Heart right ventricle (tissue), 16 donors: ENCODE data around the gene C2CD3. TPM values are rescaled to one million over a fixed set of nuclear protein-coding genes. Genes with fewer than 3 reads are reported as not detected.

ENCODE experiments used
- ATAC-seq, 8 donors: fragments of 200-7000 bp; cut with Tn5 transposase; one replicate each; pipeline ENCODE4 v1.9.1; 2020; ENCODE audit warnings: mild to moderate bottlenecking in 8 of 8, moderate library complexity in 8 of 8, moderate number of reproducible peaks in 1 of 8
- DNase-seq, 2 donors: peaks; one replicate each; pipeline ENCODE4 v3.0.0-alpha.2; 2020
- H3K27ac ChIP-seq, 10 donors: fragments of 200-600 bp; sonication (generic) in 2 of 10; one replicate each; pipeline versions ENCODE4 v1.5.0 to v1.8.0; 2020 to 2022; ENCODE audit warnings: mild to moderate bottlenecking in 3 of 10
- H3K27me3 ChIP-seq, 7 donors: fragments of 200-600 bp; one replicate each; pipeline ENCODE4 v1.8.0; 2021 to 2022; ENCODE audit warnings: mild to moderate bottlenecking in 2 of 7
- H3K36me3 ChIP-seq, 9 donors: fragments of 200-600 bp; sonication (generic) in 1 of 9; one replicate each; pipeline versions ENCODE4 v1.5.0 to v1.8.0; 2020 to 2022; ENCODE audit warnings: mild to moderate bottlenecking in 2 of 9
- H3K4me1 ChIP-seq, 9 donors: fragments of 200-600 bp; sonication (generic) in 1 of 9; one replicate each; pipeline versions ENCODE4 v1.5.0 to v1.8.0; 2020 to 2022; ENCODE audit warnings: mild to moderate bottlenecking in 4 of 9
- H3K4me3 ChIP-seq, 10 donors: fragments of 200-600 bp; sonication (generic) in 2 of 10; one replicate each; pipeline versions ENCODE4 v1.5.0 to v1.8.0; 2020 to 2022; ENCODE audit warnings: mild to moderate bottlenecking in 7 of 10, moderate library complexity in 2 of 10
- H3K9me3 ChIP-seq, 11 donors: fragments of 200-600 bp in 10 of 11; sonication (generic) in 2 of 11; one replicate each; pipeline versions ENCODE4 v1.5.0 to v1.8.0; 2013 to 2022; ENCODE audit warnings: mild to moderate bottlenecking in 2 of 11, control low read depth in 1 of 11, moderate library complexity in 1 of 11
- WGBS, 2 donors: extraction: QIAGEN DNeasy Blood & Tissue Kit; methylation state at CpG; one replicate each; pipeline ENCODE4 v1.1.7; 2013; ENCODE audit warnings: inconsistent platforms in 1 of 2; 5-methylcytosine and 5-hydroxymethylcytosine counted together
- intact Hi-C, 10 donors: fragments of 100-400 bp; cut with DNase I; formaldehyde crosslinking; loops; one replicate each; pipeline versions ENCODE4 v1.11.1 to v1.14.2; 2022
- polyA plus RNA-seq, 2 donors: library from polyadenylated mRNA; stranded (reverse); fragments of 200-250 nt; gene quantifications; one replicate each; pipeline ENCODE4 v1.2.3, GENCODE V29; 2013
- total RNA-seq, 10 donors: library from RNA; stranded (reverse); fragmentation: NEBNext Ultra II Directional in 3 of 10; extraction: Animal tissue kit (Norgen Biotek cat#: 25700) in 3 of 10; gene quantifications; one replicate each; pipeline versions ENCODE4 v1.2.1 to v1.2.4, GENCODE V29; 2021 to 2023
- TF ChIP-seq, protein P1 (sequence below), 9 donors: fragments of 200-600 bp; sonication (generic) in 2 of 9; IDR thresholded peaks; one replicate each; pipeline versions ENCODE4 v1.5.0 to v1.8.0; 2021 to 2022; ENCODE audit warnings: antibody characterized with exemption in 9 of 9, mild to moderate bottlenecking in 5 of 9, moderate library complexity in 1 of 9
- donor health status: Arrhythmogenic right ventricular cardiomyopathy.
- donor health status: ischemic (EF 13 %, LVEDD 7.1; RV severe dilation, severe dysfunction).
- donor health status: healthy with polysubstance abuse.
- donor health status: DM: no; HTN: yes; CAD: no.
- donor health status: DM: no; HTN: no; CAD: no.
- donor health status: ischemic (EF 25% LVEDD 6.9; RV normal size, moderate dysfunction).
- donor health status: ischemic (EF 25% LVEDD 5.7; RV mildly dilated, moderate dysfunction).
- donor health status: healthy.
- donor health status: DM: yes; HTN: yes; CAD: no.
- donor health status: Ischemic cardiomyopathy.
- donor health status: ischemic (EF 35%, LVEDD 5.7; RV mildly dilated, moderate dysfunction).
- donor health status: nonischemic (EF 11% LVEDD 7.7; RV severe dilation, severe dysfunction).
- donor health status: DM: yes; HTN: yes; CAD: no.
- donor health status: PGD.
- donor health status: ischemic (EF 29% LVEDD 5.4; RV normal size, mild dysfunction).
- donor health status: nonischemic (EF 23%, LVEDD 6.1; RV moderate dilation, normal function).

Gene C2CD3
- total and polyA plus RNA-seq, 12 donors = 7.8 to 14.8 (median 11.9) TPM

DNA sequence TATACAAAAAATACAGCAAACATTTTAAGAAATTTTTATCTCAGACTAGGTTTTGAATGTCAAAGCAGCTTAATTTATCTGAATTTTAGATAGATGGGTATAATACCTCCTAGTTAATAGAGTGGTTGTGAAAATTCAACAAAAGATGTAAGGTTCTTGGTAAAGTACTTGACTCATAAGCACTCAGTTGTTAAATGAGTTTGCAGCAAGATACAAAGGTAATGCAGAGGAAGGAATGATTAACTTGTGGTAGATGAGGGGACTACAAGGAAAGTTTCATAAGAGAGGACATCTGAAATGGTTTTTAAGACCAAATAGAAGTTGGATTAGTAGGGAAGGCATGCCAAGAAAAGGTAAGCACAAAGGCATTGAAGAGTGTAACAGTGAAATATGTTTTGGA, 37.7 kb upstream of the C2CD3 start:
- no peaks in the 10 kb centered on the region for H3K4me1 ChIP-seq
- no peak for ATAC-seq
- TF ChIP-seq, protein P1, sequence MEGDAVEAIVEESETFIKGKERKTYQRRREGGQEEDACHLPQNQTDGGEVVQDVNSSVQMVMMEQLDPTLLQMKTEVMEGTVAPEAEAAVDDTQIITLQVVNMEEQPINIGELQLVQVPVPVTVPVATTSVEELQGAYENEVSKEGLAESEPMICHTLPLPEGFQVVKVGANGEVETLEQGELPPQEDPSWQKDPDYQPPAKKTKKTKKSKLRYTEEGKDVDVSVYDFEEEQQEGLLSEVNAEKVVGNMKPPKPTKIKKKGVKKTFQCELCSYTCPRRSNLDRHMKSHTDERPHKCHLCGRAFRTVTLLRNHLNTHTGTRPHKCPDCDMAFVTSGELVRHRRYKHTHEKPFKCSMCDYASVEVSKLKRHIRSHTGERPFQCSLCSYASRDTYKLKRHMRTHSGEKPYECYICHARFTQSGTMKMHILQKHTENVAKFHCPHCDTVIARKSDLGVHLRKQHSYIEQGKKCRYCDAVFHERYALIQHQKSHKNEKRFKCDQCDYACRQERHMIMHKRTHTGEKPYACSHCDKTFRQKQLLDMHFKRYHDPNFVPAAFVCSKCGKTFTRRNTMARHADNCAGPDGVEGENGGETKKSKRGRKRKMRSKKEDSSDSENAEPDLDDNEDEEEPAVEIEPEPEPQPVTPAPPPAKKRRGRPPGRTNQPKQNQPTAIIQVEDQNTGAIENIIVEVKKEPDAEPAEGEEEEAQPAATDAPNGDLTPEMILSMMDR (IDR thresholded peaks at IDR 0.05) = no peak
- no peaks in the 10 kb centered on the region for H3K27me3 ChIP-seq
- DNase-seq = no peak
- intact Hi-C loops = no loop called here
- peaks cover 0 to under 1% (median 0%) of the 10 kb centered on the region in 11 donors for H3K9me3 ChIP-seq
- H3K36me3 ChIP-seq = peaks cover 0 to 98% (median 16%) of the 10 kb centered on the region in 9 donors
- no peak overlapping the region for H3K4me3 ChIP-seq
- no peak overlapping the region for H3K27ac ChIP-seq

DNA sequence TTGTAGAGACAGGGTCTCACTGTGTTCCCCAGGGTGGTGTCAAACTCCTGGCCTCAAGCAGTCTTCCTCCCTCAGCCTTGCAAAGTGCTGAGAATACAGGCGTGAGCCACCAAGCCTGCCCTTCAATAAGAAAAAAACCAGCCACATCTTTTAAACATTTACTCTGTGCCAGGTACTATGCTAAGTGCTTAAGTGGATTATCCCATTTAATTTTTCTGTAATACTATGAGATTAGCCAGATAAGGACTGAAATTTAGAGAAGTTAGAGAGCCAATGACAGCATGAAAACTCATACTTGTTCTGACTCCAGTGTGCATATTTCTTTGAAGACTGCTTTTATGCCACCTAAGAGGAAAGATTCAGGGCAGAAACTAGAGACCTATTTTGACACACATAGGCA, 35.9 kb upstream of the C2CD3 start:
- ATAC-seq = no peak
- WGBS, 2 donors = 98 to 100% methylated on average over 1 of the region's 1 CpG
- Histone ChIP-seq H3K27me3 (no peaks in the 10 kb centered on the region), H3K4me1 (no peaks in the 10 kb centered on the region), H3K9me3 (no peaks in the 10 kb centered on the region), H3K36me3 (peaks cover 0 to 80% (median 16%) of the 10 kb centered on the region in 9 donors), H3K27ac (no peak overlapping the region), H3K4me3 (no peak overlapping the region)
- intact Hi-C loops = no loop called here
- no peak for DNase-seq
- TF ChIP-seq, protein P1 (IDR thresholded peaks at IDR 0.05) = no peak

DNA sequence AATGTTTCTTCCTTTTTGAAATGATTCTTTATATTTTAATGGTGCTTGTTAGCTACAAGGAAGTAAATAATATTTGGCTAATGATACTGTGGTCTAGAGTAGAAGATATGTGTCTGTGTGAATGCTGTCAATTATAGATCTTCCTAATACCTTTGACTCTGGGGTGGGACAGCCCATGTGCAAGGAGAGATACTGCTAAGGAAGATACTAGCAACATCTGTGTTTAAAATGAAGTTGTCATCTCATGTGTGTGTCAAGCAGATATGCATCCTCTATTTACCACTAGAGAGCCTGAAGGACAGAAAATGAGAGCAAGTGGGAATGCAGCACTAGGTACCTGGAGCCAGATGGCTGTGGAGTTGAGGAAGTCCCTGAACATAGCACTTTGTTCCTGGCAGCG, 34.4 kb upstream of the C2CD3 start:
- peaks cover 0 to 65% (median 14%) of the 10 kb centered on the region in 9 donors for H3K36me3 ChIP-seq
- H3K27me3 ChIP-seq = no peaks in the 10 kb centered on the region
- 48 to 97% methylated on average over 1 of the region's 1 CpG for WGBS, 2 donors
- no peak overlapping the region for H3K4me3 ChIP-seq
- intact Hi-C loops = no loop called here
- no peak overlapping the region for H3K27ac ChIP-seq
- ATAC-seq (no peak), DNase-seq (no peak)
- TF ChIP-seq, protein P1 (IDR thresholded peaks at IDR 0.05) = no peak
- H3K4me1 ChIP-seq = no peaks in the 10 kb centered on the region
- H3K9me3 ChIP-seq = no peaks in the 10 kb centered on the region

DNA sequence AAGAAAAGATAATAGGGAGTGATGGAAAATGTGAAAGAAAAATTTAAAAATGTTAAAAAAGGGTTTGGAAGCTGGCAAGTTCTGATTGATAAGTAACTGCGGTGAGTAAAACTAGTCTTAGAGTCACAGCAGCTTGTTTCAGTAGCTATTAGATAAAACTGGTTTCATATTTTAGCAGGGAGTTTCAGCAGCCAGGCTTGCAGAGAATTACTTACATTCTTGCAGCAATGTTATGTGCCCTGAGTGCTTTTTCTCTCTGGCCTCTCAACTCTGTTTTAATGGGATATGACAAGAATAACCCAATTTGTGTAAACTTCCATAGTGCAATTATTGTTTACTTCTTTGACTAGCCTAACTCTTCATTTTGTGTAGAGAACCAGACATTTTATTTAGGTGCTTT, 33.9 kb upstream of the C2CD3 start:
- Histone ChIP-seq H3K36me3 (peaks cover 0 to 60% (median 12%) of the 10 kb centered on the region in 9 donors), H3K9me3 (no peaks in the 10 kb centered on the region), H3K27me3 (no peaks in the 10 kb centered on the region), H3K27ac (no peak overlapping the region), H3K4me3 (no peak overlapping the region), H3K4me1 (no peaks in the 10 kb centered on the region)
- intact Hi-C loops = no loop called here
- TF ChIP-seq, protein P1 (IDR thresholded peaks at IDR 0.05) = no peak
- ATAC-seq = no peak
- no peak for DNase-seq
- WGBS, 2 donors = 89 to 92% methylated on average over 1 of the region's 1 CpG
